Measurements from ENCODE around the gene PRUNE2.

- TF ChIP-seq POLR2AphosphoS5 (IDR thresholded peaks at IDR 0.05; ENCODE audit: low read depth, low read length): no peak
- no peak for TF ChIP-seq TAF1 (IDR thresholded peaks at IDR 0.05; ENCODE audit: borderline replicate concordance, insufficient read depth, low read length)
- no peak for TF ChIP-seq REST (IDR thresholded peaks at IDR 0.05; ENCODE audit: insufficient read depth in 1 of 2, low read depth in 2 of 2, low read length in 2 of 2)
These were observed 290.7 kb downstream of the PRUNE2 start for GRCh38 chr9:76615177-76615603.
